Measurements from ENCODE around the gene ST6GALNAC2.

GRCh38 chr17:76575570-76575969 lies 10.1 kb downstream of the ST6GALNAC2 start:
- TF ChIP-seq CTCF (IDR thresholded peaks at IDR 0.05), result no peak
- no peak for TF ChIP-seq POLR2AphosphoS5 (IDR thresholded peaks at IDR 0.05; ENCODE audit: low read depth, low read length)
- no peak for TF ChIP-seq REST (IDR thresholded peaks at IDR 0.05; ENCODE audit: insufficient read depth in 1 of 2, low read depth in 2 of 2, low read length in 1 of 2)

Data from Panc1 (cell line).